Prostate gland (tissue), 2 donors: Measurements from ENCODE around the gene DHFR. TPM values are rescaled to one million over a fixed set of nuclear protein-coding genes. Genes with fewer than 3 reads are reported as not detected.
A peak's percentile ranks its signal among the peaks of the same experiment; 100 is the strongest.

Experiments used
- DNase-seq: peaks from one replicate; pipeline ENCODE4 v3.0.0-alpha.2; 2019; ENCODE audit warnings: low spot score
- H3K27ac ChIP-seq, 2 donors: fragments of 200-600 bp; sonication (generic); 2 replicates each; pipeline ENCODE4 v1.5.1; 2017 to 2019
- H3K27me3 ChIP-seq: fragments of 200-600 bp; sonication (generic); replicated peaks from 2 replicates; pipeline ENCODE4 v1.5.1; 2019; ENCODE audit not compliant: insufficient read depth
- H3K36me3 ChIP-seq, 2 donors: fragments of 200-600 bp; sonication (generic); 1 replicate in 1 of 2; 2 replicates in 1 of 2; pipeline versions ENCODE4 v1.5.1 to v1.8.1; 2017 to 2019
- H3K4me1 ChIP-seq: fragments of 200-600 bp; sonication (generic); replicated peaks from 2 replicates; pipeline ENCODE4 v1.5.1; 2019
- H3K4me3 ChIP-seq, 2 donors: fragments of 200-600 bp; sonication (generic); 2 replicates each; pipeline ENCODE4 v1.5.1; 2017 to 2019
- H3K9me3 ChIP-seq: fragments of 200-600 bp; sonication (generic); 2 replicates; pipeline ENCODE4 v1.5.1; 2017
- CTCF ChIP-seq, 4 experiments: fragments of 200-600 bp in 2 of 4; fragments of 450-650 bp in 2 of 4; sonication (generic) in 2 of 4; IDR thresholded peaks; 1 replicate in 3 of 4; 2 replicates in 1 of 4; pipeline ENCODE4 v1.5.1; 2016 to 2019; ENCODE audit warnings: antibody characterized with exemption in 4 of 4, mild to moderate bottlenecking in 2 of 4, moderate library complexity in 2 of 4
- POLR2A ChIP-seq: fragments of 450-650 bp; IDR thresholded peaks from one replicate; pipeline ENCODE4 v1.6.1; 2016; ENCODE audit warnings: antibody characterized with exemption, mild to moderate bottlenecking
- POLR2AphosphoS5 ChIP-seq: sonication (generic); formaldehyde crosslinking; IDR thresholded peaks from one replicate; pipeline ENCODE4 v1.6.1; 2017; ENCODE audit warnings: antibody characterized with exemption
- WGBS: methylation state at CpG from one replicate; pipeline ENCODE4 v1.1.5; 2018; 5-methylcytosine and 5-hydroxymethylcytosine counted together
- intact Hi-C: fragments of 100-400 bp; cut with DNase I; formaldehyde crosslinking; loops from one replicate; pipeline ENCODE4 v1.14.2; 2022
- total RNA-seq, 2 donors: library from RNA; depleted of rRNA; stranded (reverse); fragments of >200 nt; gene quantifications; one replicate each; pipeline ENCODE4 v1.1.0, GENCODE V29; 2016

The DHFR gene
- total RNA-seq, 2 donors from 2014 or later = 6.8 to 15.7 TPM

GRCh38 chr5:80631278-80632259 lies 23.2 kb downstream of the DHFR start:
- H3K36me3 ChIP-seq = no peaks in the 10 kb centered on the region
- H3K4me3 ChIP-seq = no peak overlapping the region
- H3K9me3 ChIP-seq = no peaks in the 10 kb centered on the region
- H3K27ac ChIP-seq = no peak overlapping the region
- H3K27me3 ChIP-seq = no peaks in the 10 kb centered on the region
- no peak for DNase-seq
- intact Hi-C loops = no loop called here
- TF ChIP-seq CTCF (IDR thresholded peaks at IDR 0.05) = no peak
- TF ChIP-seq POLR2A = no peak
- TF ChIP-seq POLR2AphosphoS5 = no peak
- no peaks in the 10 kb centered on the region for H3K4me1 ChIP-seq
- 85% methylated on average over 11 of the region's 11 CpGs for WGBS

GRCh38 chr5:80629281-80629680 lies 25.5 kb downstream of the DHFR start:
- intact Hi-C loops = no loop called here
- DNase-seq = no peak
- H3K9me3 ChIP-seq = no peaks in the 10 kb centered on the region
- no peaks in the 10 kb centered on the region for H3K27me3 ChIP-seq
- TF ChIP-seq POLR2AphosphoS5 (no peak), CTCF (IDR thresholded peaks at IDR 0.05) (no peak), POLR2A (no peak)
- no peaks in the 10 kb centered on the region for H3K36me3 ChIP-seq
- H3K27ac ChIP-seq = no peak overlapping the region
- no peak overlapping the region for H3K4me3 ChIP-seq
- no peaks in the 10 kb centered on the region for H3K4me1 ChIP-seq

GRCh38 chr5:80625230-80625629 lies 29.6 kb downstream of the DHFR start:
- H3K27ac ChIP-seq = peak overlapping the region in 1 of 2 donors; percentile 40
- DNase-seq = peak; percentile 13
- 55% methylated on average over 5 of the region's 5 CpGs for WGBS

GRCh38 chr5:80623999-80624398 lies 30.8 kb downstream of the DHFR start:
- no peaks in the 10 kb centered on the region for H3K36me3 ChIP-seq
- H3K4me3 ChIP-seq = no peak overlapping the region
- intact Hi-C loops = no loop called here
- 26% methylated on average over 4 of the region's 4 CpGs for WGBS
- no peak for TF ChIP-seq POLR2AphosphoS5
- no peak for TF ChIP-seq CTCF (IDR thresholded peaks at IDR 0.05)
- no peak for TF ChIP-seq POLR2A
- no peaks in the 10 kb centered on the region for H3K4me1 ChIP-seq
- no peak for DNase-seq
- no peaks in the 10 kb centered on the region for H3K9me3 ChIP-seq
- H3K27me3 ChIP-seq = no peaks in the 10 kb centered on the region
- peak overlapping the region; percentile 8 to 23 for H3K27ac ChIP-seq

More at GRCh38 chr5:80625230-80625629, 29.6 kb downstream of the DHFR start:
- no peaks in the 10 kb centered on the region for H3K27me3 ChIP-seq
- no peaks in the 10 kb centered on the region for H3K4me1 ChIP-seq
- H3K4me3 ChIP-seq = no peak overlapping the region
- intact Hi-C loops = no loop called here
- H3K36me3 ChIP-seq = no peaks in the 10 kb centered on the region
- no peak for TF ChIP-seq POLR2A
- TF ChIP-seq CTCF (IDR thresholded peaks at IDR 0.05) = no peak
- TF ChIP-seq POLR2AphosphoS5 = peak; percentile 74
- no peaks in the 10 kb centered on the region for H3K9me3 ChIP-seq

GRCh38 chr5:80622756-80623155 lies 32.0 kb downstream of the DHFR start:
- TF ChIP-seq POLR2AphosphoS5 (peak; percentile 71), CTCF (IDR thresholded peaks at IDR 0.05) (no peak), POLR2A (no peak)
- peak; percentile 10 for DNase-seq
- no peaks in the 10 kb centered on the region for H3K27me3 ChIP-seq
- no peaks in the 10 kb centered on the region for H3K4me1 ChIP-seq
- no peaks in the 10 kb centered on the region for H3K9me3 ChIP-seq
- 73% methylated on average over 2 of the region's 2 CpGs for WGBS
- no peak overlapping the region for H3K4me3 ChIP-seq
- intact Hi-C loops = no loop called here
- no peak overlapping the region for H3K27ac ChIP-seq
- H3K36me3 ChIP-seq = no peaks in the 10 kb centered on the region
